ENCODE results near the gene NACAD.

Gene NACAD

GRCh38 chr7:45089341-45089891, 647 bp upstream of the NACAD start:
- DNase-seq: peak; percentile 71

GRCh38 chr7:45088146-45088701, 545 bp downstream of the NACAD start:
- DNase-seq: peak; percentile 32

GRCh38 chr7:45087301-45088145, 1.2 kb downstream of the NACAD start:
- peak; percentile 15 for DNase-seq

GRCh38 chr7:45086331-45087065, 2.3 kb downstream of the NACAD start:
- no peak for DNase-seq

- no peak for DNase-seq
Observed at GRCh38 chr7:45085619-45086200, 3.1 kb downstream of the NACAD start.

- DNase-seq: no peak
Observed at GRCh38 chr7:45084901-45085618, 3.7 kb downstream of the NACAD start.

GRCh38 chr7:45084336-45084735, 4.4 kb downstream of the NACAD start:
- DNase-seq: no peak

GRCh38 chr7:45082831-45083331, 5.9 kb downstream of the NACAD start:
- DNase-seq: no peak

GRCh38 chr7:45082031-45082830, 6.5 kb downstream of the NACAD start:
- no peak for DNase-seq

GRCh38 chr7:45081670-45081974, 7.1 kb downstream of the NACAD start:
- no peak for DNase-seq

- no peak for DNase-seq
Observed at GRCh38 chr7:45080958-45081669, 7.7 kb downstream of the NACAD start.

- DNase-seq: no peak
Observed at GRCh38 chr7:45080265-45080957, 8.4 kb downstream of the NACAD start.

GRCh38 chr7:45078125-45078681, 10.6 kb downstream of the NACAD start:
- no peak for DNase-seq

- DNase-seq: no peak
Observed at GRCh38 chr7:45077579-45077978, 11.2 kb downstream of the NACAD start.

- no peak for DNase-seq
Observed at GRCh38 chr7:45076946-45077345, 11.8 kb downstream of the NACAD start.

GRCh38 chr7:45075871-45076796, 12.6 kb downstream of the NACAD start:
- no peak for DNase-seq

GRCh38 chr7:45075355-45075644, 13.5 kb downstream of the NACAD start:
- no peak for DNase-seq

GRCh38 chr7:45074528-45075354, 14.0 kb downstream of the NACAD start:
- no peak for DNase-seq
